Fibroblast of mammary gland (primary cell): ENCODE results near the gene ASB14.
"Not testable (repeated sequence)": the region's sequence is repeated elsewhere in the genome, so short reads cannot be mapped to it uniquely, and the experiment has no call there.

Experiments used
- DNase-seq: peaks from one replicate; pipeline ENCODE4 v3.0.0-alpha.2; 2010; ENCODE audit warnings: low read depth
- H3K4me3 ChIP-seq: 2 replicates; pipeline ENCODE4 v1.5.1; 2011; ENCODE audit warnings: low read depth, mild to moderate bottlenecking, low read length, moderate library complexity; ENCODE audit not compliant: control insufficient read depth
- CTCF ChIP-seq: conservative IDR thresholded peaks from 2 replicates; pipeline ENCODE4 v1.5.1; 2011; ENCODE audit warnings: low read depth, low read length, inconsistent platforms; ENCODE audit not compliant: control insufficient read depth, insufficient read depth

The ASB14 gene

DNA sequence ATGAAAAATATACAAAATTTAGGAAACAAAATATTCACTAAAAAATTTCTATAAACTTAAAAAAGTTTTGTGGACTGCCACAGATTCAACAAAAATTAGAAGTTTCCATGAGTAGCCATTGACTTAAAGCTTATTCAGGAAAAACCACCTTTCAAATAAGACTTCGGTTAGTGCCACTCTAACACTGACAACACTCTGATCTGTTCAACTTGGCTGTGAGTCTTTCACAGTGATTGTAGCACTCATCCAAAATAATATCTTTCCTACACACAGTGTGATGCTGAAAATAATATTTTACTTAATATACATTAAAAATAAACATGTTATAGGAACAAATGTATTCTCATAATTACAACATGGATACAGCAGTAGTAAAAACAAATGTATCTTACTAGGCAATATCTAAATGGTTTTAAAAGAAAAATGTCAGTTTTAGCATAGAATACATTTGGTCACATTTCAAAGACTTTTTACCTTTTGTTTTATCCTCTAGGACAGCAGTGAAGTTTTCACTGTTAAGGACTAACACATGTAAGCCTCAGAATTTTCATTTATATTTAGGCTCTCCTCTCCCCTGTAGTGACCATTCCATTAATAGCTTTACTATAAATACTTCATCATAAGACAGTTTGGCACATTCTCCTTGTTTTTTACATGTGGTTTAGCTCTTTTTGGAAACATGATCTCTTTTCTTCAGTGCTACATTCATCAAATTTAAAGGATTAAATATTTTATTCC lies at the start of gene ASB14:
Gene ASB14 (minus strand): TSS at position 527 of the 738 bp plus-strand sequence. CDS start 652 bp downstream, outside the sequence.
- no peak for TF ChIP-seq CTCF
- H3K4me3 ChIP-seq, result no peak within 1 kb of the TSS
- no peak for DNase-seq

DNA sequence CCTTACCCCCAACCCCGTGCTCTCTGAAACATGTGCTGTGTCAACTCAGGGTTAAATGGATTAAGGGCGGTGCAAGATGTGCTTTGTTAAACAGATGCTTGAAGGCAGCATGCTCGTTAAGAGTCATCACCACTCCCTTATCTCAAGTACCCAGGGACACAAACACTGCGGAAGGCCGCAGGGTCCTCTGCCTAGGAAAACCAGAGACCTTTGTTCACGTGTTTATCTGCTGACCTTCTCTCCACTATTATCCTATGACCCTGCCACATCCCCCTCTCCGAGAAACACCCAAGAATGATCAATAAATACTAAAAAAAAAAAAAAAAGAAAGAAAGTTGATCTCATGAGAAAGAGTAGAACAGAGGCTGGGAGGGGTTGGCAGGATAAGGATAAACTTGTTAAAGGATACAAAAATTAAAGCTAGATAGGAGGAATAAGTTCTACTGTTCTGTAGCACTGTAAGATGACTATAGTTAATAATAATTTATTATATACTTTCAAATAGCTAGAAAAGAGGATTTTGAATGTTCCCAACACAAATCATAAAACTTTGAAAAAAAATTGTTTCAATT lies 46.7 kb upstream of the ASB14 start:
- H3K4me3 ChIP-seq, DNase-seq: not testable (repeated sequence)

- H3K4me3 ChIP-seq, DNase-seq: not testable (repeated sequence)
Measured at GRCh38 chr3:57338272-57339070, 46.0 kb upstream of the ASB14 start.

GRCh38 chr3:57335283-57335938 lies 42.9 kb upstream of the ASB14 start:
- TF ChIP-seq CTCF, result no peak
- H3K4me3 ChIP-seq, result no peak overlapping the region
- DNase-seq, result no peak

DNA sequence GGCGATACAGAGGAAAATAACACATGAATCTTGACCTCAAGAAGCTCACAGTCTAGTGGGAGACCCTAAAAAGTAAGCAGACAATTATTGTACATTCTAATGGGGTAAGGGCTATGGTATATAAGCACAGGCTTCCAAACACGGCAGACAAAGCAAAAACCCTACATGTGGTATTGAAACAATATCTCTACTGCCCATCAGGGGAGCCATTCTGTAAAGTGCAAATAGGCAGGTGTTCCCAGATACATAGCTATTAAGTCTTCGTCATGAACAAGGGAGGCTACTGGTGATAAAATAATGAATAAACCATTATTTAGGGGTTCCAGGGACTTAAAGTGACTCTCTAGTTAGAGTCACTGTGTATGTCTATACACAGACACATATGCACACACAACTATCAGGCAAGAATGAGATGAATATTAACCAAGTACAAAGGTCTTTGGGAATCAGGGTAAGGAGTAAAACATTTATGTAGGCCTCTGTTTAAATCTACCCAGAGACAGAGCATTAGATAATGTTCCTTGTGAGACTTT lies 38.7 kb upstream of the ASB14 start:
- no peak for TF ChIP-seq CTCF
- no peak for DNase-seq
- no peak overlapping the region for H3K4me3 ChIP-seq

DNA sequence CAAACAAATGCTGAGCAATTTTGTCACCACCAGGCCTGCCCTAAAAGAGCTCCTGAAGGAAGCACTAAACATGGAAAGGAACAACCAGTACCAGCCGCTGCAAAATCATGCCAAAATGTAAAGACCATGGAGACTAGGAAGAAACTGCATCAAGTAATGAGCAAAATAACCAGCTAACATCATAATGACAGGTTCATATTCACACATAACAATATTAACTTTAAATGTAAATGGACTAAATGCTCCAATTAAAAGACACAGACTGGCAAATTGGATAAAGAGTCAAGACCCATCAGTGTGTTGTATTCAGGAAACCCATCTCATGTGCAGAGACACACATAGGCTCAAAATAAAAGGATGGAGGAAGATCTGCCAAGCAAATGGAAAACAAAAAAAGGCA lies 34.0 kb upstream of the ASB14 start:
- H3K4me3 ChIP-seq, DNase-seq: not testable (repeated sequence)

DNA sequence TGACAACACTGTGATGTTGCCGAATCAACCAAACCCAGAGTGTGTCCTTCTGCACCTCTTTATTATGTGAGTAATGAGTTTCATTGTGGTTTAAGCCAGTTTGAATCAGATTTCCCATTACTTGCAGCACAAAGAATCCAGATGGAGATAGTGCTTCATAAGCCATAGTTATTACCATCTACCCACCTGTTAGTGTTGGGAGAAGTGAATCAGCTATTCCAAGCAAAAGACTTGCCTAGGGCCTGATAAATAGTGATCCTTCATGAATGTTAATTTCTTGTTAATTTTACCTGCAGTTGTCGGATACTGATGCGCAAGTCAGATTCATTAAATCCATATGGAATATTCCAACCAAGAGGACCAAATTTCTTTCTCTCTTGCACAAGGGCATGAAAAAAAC lies 21.7 kb upstream of the ASB14 start:
- no peak for TF ChIP-seq CTCF
- no peak for DNase-seq
- no peak overlapping the region for H3K4me3 ChIP-seq
